ENCODE data around the gene PIPOX.

PIPOX gene

GRCh38 chr17:29007860-29008455, 35.0 kb upstream of the PIPOX start:
- no peak overlapping the region for H3K9ac ChIP-seq (ENCODE audit: low read depth, low read length)
- H3K27ac ChIP-seq (ENCODE audit: low read length) = no peak overlapping the region
- no peaks in the 10 kb centered on the region for H3K36me3 ChIP-seq (ENCODE audit: insufficient read depth, low read depth, low read length)
- peaks cover 34% of the 10 kb centered on the region for H3K4me1 ChIP-seq (ENCODE audit: insufficient read depth, low read length)
- no peak overlapping the region for H3K4me3 ChIP-seq (ENCODE audit: low read length)
- H3K27me3 ChIP-seq (ENCODE audit: insufficient read depth, low read length) = peaks cover 60% of the 10 kb centered on the region
- H3K9me3 ChIP-seq (ENCODE audit: insufficient read depth, low read depth, low read length) = no peaks in the 10 kb centered on the region

- no peak overlapping the region for H3K4me3 ChIP-seq (ENCODE audit: low read length)
- peaks cover 54% of the 10 kb centered on the region for H3K27me3 ChIP-seq (ENCODE audit: insufficient read depth, low read length)
- H3K27ac ChIP-seq (ENCODE audit: low read length) = no peak overlapping the region
- peaks cover 33% of the 10 kb centered on the region for H3K4me1 ChIP-seq (ENCODE audit: insufficient read depth, low read length)
- no peaks in the 10 kb centered on the region for H3K36me3 ChIP-seq (ENCODE audit: insufficient read depth, low read depth, low read length)
- H3K9ac ChIP-seq (ENCODE audit: low read depth, low read length) = no peak overlapping the region
- H3K9me3 ChIP-seq (ENCODE audit: insufficient read depth, low read depth, low read length) = no peaks in the 10 kb centered on the region
These were observed 34.4 kb upstream of the PIPOX start for GRCh38 chr17:29008591-29008990.

GRCh38 chr17:29010129-29010528, 32.8 kb upstream of the PIPOX start:
- Histone ChIP-seq H3K27ac (ENCODE audit: low read length) (no peak overlapping the region), H3K9ac (ENCODE audit: low read depth, low read length) (peak overlapping the region; percentile 3; the same call in 1 of the 2 replicates), H3K4me3 (ENCODE audit: low read length) (peak overlapping the region; percentile 8; the same call in 1 of the 2 replicates), H3K27me3 (ENCODE audit: insufficient read depth, low read length) (peaks cover 39% of the 10 kb centered on the region), H3K36me3 (ENCODE audit: insufficient read depth, low read depth, low read length) (no peaks in the 10 kb centered on the region), H3K9me3 (ENCODE audit: insufficient read depth, low read depth, low read length) (no peaks in the 10 kb centered on the region), H3K4me1 (ENCODE audit: insufficient read depth, low read length) (peaks cover 33% of the 10 kb centered on the region)

GRCh38 chr17:29010586-29010985, 32.4 kb upstream of the PIPOX start:
- H3K4me3 ChIP-seq (ENCODE audit: low read length) = peak overlapping the region; percentile 8; the same call in 1 of the 2 replicates
- H3K27ac ChIP-seq (ENCODE audit: low read length) = no peak overlapping the region
- H3K36me3 ChIP-seq (ENCODE audit: insufficient read depth, low read depth, low read length) = no peaks in the 10 kb centered on the region
- H3K9ac ChIP-seq (ENCODE audit: low read depth, low read length) = peak overlapping the region; percentile 3; the same call in 1 of the 2 replicates
- peaks cover 34% of the 10 kb centered on the region for H3K27me3 ChIP-seq (ENCODE audit: insufficient read depth, low read length)
- H3K4me1 ChIP-seq (ENCODE audit: insufficient read depth, low read length) = peaks cover 33% of the 10 kb centered on the region
- no peaks in the 10 kb centered on the region for H3K9me3 ChIP-seq (ENCODE audit: insufficient read depth, low read depth, low read length)

GRCh38 chr17:29012535-29012934, 30.4 kb upstream of the PIPOX start:
- no peak overlapping the region for H3K9ac ChIP-seq (ENCODE audit: low read depth, low read length)
- H3K4me3 ChIP-seq (ENCODE audit: low read length) = no peak overlapping the region
- H3K27ac ChIP-seq (ENCODE audit: low read length) = no peak overlapping the region
- H3K27me3 ChIP-seq (ENCODE audit: insufficient read depth, low read length) = peaks cover 18% of the 10 kb centered on the region
- peaks cover 40% of the 10 kb centered on the region for H3K4me1 ChIP-seq (ENCODE audit: insufficient read depth, low read length)
- H3K9me3 ChIP-seq (ENCODE audit: insufficient read depth, low read depth, low read length) = no peaks in the 10 kb centered on the region
- no peaks in the 10 kb centered on the region for H3K36me3 ChIP-seq (ENCODE audit: insufficient read depth, low read depth, low read length)

- Histone ChIP-seq H3K27ac (ENCODE audit: low read length) (no peak overlapping the region), H3K27me3 (ENCODE audit: insufficient read depth, low read length) (peaks cover 5% of the 10 kb centered on the region), H3K9ac (ENCODE audit: low read depth, low read length) (no peak overlapping the region), H3K4me3 (ENCODE audit: low read length) (no peak overlapping the region), H3K9me3 (ENCODE audit: insufficient read depth, low read depth, low read length) (no peaks in the 10 kb centered on the region), H3K4me1 (ENCODE audit: insufficient read depth, low read length) (peaks cover 45% of the 10 kb centered on the region), H3K36me3 (ENCODE audit: insufficient read depth, low read depth, low read length) (no peaks in the 10 kb centered on the region)
These were observed 28.2 kb upstream of the PIPOX start for GRCh38 chr17:29014716-29015115.

GRCh38 chr17:29016345-29017210, 26.4 kb upstream of the PIPOX start:
- Histone ChIP-seq H3K27me3 (ENCODE audit: insufficient read depth, low read length) (peaks cover 23% of the 10 kb centered on the region), H3K36me3 (ENCODE audit: insufficient read depth, low read depth, low read length) (no peaks in the 10 kb centered on the region), H3K27ac (ENCODE audit: low read length) (peak overlapping the region; percentile 52), H3K4me3 (ENCODE audit: low read length) (no peak overlapping the region), H3K9me3 (ENCODE audit: insufficient read depth, low read depth, low read length) (no peaks in the 10 kb centered on the region), H3K4me1 (ENCODE audit: insufficient read depth, low read length) (peaks cover 37% of the 10 kb centered on the region), H3K9ac (ENCODE audit: low read depth, low read length) (peak overlapping the region; percentile 58; the same call in 1 of the 2 replicates)

GRCh38 chr17:29018788-29019474, 24.0 kb upstream of the PIPOX start:
- H3K9me3 ChIP-seq (ENCODE audit: insufficient read depth, low read depth, low read length) = no peaks in the 10 kb centered on the region
- peak overlapping the region; percentile 55; the same call in 1 of the 2 replicates for H3K4me3 ChIP-seq (ENCODE audit: low read length)
- peaks cover 37% of the 10 kb centered on the region for H3K4me1 ChIP-seq (ENCODE audit: insufficient read depth, low read length)
- H3K27ac ChIP-seq (ENCODE audit: low read length) = no peak overlapping the region
- H3K9ac ChIP-seq (ENCODE audit: low read depth, low read length) = peak overlapping the region; percentile 28; the same call in 1 of the 2 replicates
- H3K36me3 ChIP-seq (ENCODE audit: insufficient read depth, low read depth, low read length) = no peaks in the 10 kb centered on the region
- H3K27me3 ChIP-seq (ENCODE audit: insufficient read depth, low read length) = peaks cover 33% of the 10 kb centered on the region

- no peaks in the 10 kb centered on the region for H3K36me3 ChIP-seq (ENCODE audit: insufficient read depth, low read depth, low read length)
- peak overlapping the region; percentile 55 for H3K4me3 ChIP-seq (ENCODE audit: low read length)
- peak overlapping the region; percentile 3; the same call in 1 of the 2 replicates for H3K9ac ChIP-seq (ENCODE audit: low read depth, low read length)
- no peaks in the 10 kb centered on the region for H3K9me3 ChIP-seq (ENCODE audit: insufficient read depth, low read depth, low read length)
- H3K27ac ChIP-seq (ENCODE audit: low read length) = no peak overlapping the region
- H3K27me3 ChIP-seq (ENCODE audit: insufficient read depth, low read length) = peaks cover 36% of the 10 kb centered on the region
- H3K4me1 ChIP-seq (ENCODE audit: insufficient read depth, low read length) = peaks cover 37% of the 10 kb centered on the region
These were observed 23.3 kb upstream of the PIPOX start for GRCh38 chr17:29019475-29020181.

- H3K4me1 ChIP-seq (ENCODE audit: insufficient read depth, low read length) = peaks cover 37% of the 10 kb centered on the region
- no peak overlapping the region for H3K4me3 ChIP-seq (ENCODE audit: low read length)
- no peak overlapping the region for H3K9ac ChIP-seq (ENCODE audit: low read depth, low read length)
- H3K36me3 ChIP-seq (ENCODE audit: insufficient read depth, low read depth, low read length) = no peaks in the 10 kb centered on the region
- H3K27me3 ChIP-seq (ENCODE audit: insufficient read depth, low read length) = peaks cover 36% of the 10 kb centered on the region
- H3K9me3 ChIP-seq (ENCODE audit: insufficient read depth, low read depth, low read length) = no peaks in the 10 kb centered on the region
- H3K27ac ChIP-seq (ENCODE audit: low read length) = no peak overlapping the region
These were observed 22.4 kb upstream of the PIPOX start for GRCh38 chr17:29020576-29020975.

GRCh38 chr17:29021226-29021625, 21.7 kb upstream of the PIPOX start:
- peaks cover 36% of the 10 kb centered on the region for H3K27me3 ChIP-seq (ENCODE audit: insufficient read depth, low read length)
- H3K36me3 ChIP-seq (ENCODE audit: insufficient read depth, low read depth, low read length) = no peaks in the 10 kb centered on the region
- H3K27ac ChIP-seq (ENCODE audit: low read length) = no peak overlapping the region

More at GRCh38 chr17:29021226-29021625, 21.7 kb upstream of the PIPOX start:
- peaks cover 36% of the 10 kb centered on the region for H3K4me1 ChIP-seq (ENCODE audit: insufficient read depth, low read length)
- H3K4me3 ChIP-seq (ENCODE audit: low read length) = no peak overlapping the region
- H3K9me3 ChIP-seq (ENCODE audit: insufficient read depth, low read depth, low read length) = no peaks in the 10 kb centered on the region
- no peak overlapping the region for H3K9ac ChIP-seq (ENCODE audit: low read depth, low read length)

Data from iPS-20b (cell line).